Erythroblast (primary cell): Measurements from ENCODE around the gene SLC25A31.

ENCODE experiments used
- DNase-seq, 2 experiments: peaks; one replicate each; lab custom pipeline; 2025; lab: John Stamatoyannopoulos, UW
- GATA1 ChIP-seq: IDR thresholded peaks from 2 replicates; pipeline ENCODE4 v1.6.1; 2011; ENCODE audit warnings: low read depth, mild to moderate bottlenecking, control low read depth, low read length, moderate library complexity
- POLR2A ChIP-seq: IDR thresholded peaks from 2 replicates; pipeline ENCODE4 v1.6.1; 2011; ENCODE audit warnings: mild to moderate bottlenecking, low read length

Gene SLC25A31

GRCh38 chr4:127756906-127757305, 26.7 kb downstream of the SLC25A31 start:
- no peak for DNase-seq
- TF ChIP-seq GATA1 (no peak), POLR2A (no peak)

GRCh38 chr4:127759228-127759820, 29.1 kb downstream of the SLC25A31 start:
- no peak for DNase-seq
- no peak for TF ChIP-seq POLR2A
- no peak for TF ChIP-seq GATA1

- TF ChIP-seq POLR2A (no peak), GATA1 (no peak)
- DNase-seq, result no peak
Measured at GRCh38 chr4:127759893-127760292, 29.7 kb downstream of the SLC25A31 start.

GRCh38 chr4:127771535-127772275, 41.5 kb downstream of the SLC25A31 start:
- DNase-seq, result no peak
- TF ChIP-seq POLR2A (no peak), GATA1 (no peak)

GRCh38 chr4:127772769-127773671, 42.8 kb downstream of the SLC25A31 start:
- no peak for TF ChIP-seq POLR2A
- TF ChIP-seq GATA1, result no peak
- DNase-seq, result peak in 1 of 2 experiments; percentile 33

- DNase-seq, result no peak
- TF ChIP-seq GATA1, result no peak
Measured at GRCh38 chr4:127775843-127776242, 45.6 kb downstream of the SLC25A31 start.

- no peak for TF ChIP-seq GATA1
- no peak for DNase-seq
Measured at GRCh38 chr4:127776620-127777019, 46.4 kb downstream of the SLC25A31 start.

GRCh38 chr4:127777487-127777886, 47.3 kb downstream of the SLC25A31 start:
- DNase-seq, result no peak
- no peak for TF ChIP-seq GATA1

- TF ChIP-seq POLR2A (no peak), GATA1 (no peak)
- peak in 1 of 2 experiments; percentile 4 for DNase-seq
Measured at GRCh38 chr4:127778102-127778501, 47.9 kb downstream of the SLC25A31 start.

GRCh38 chr4:127780598-127780997, 50.4 kb downstream of the SLC25A31 start:
- TF ChIP-seq GATA1 (no peak), POLR2A (no peak)

GRCh38 chr4:127781300-127782024, 51.3 kb downstream of the SLC25A31 start:
- peak in 1 of 2 experiments; percentile 80 for DNase-seq
- TF ChIP-seq GATA1 (no peak), POLR2A (no peak)

More at GRCh38 chr4:127780598-127780997, 50.4 kb downstream of the SLC25A31 start:
- no peak for DNase-seq

GRCh38 chr4:127782025-127782274, 51.8 kb downstream of the SLC25A31 start:
- DNase-seq, result peak; percentile 90 to 92
- TF ChIP-seq POLR2A, result no peak
- TF ChIP-seq GATA1, result no peak

GRCh38 chr4:127782275-127783025, 52.2 kb downstream of the SLC25A31 start, which contains the start of gene HSPA4L:
Gene HSPA4L (plus strand): TSS chr4:127782322. CDS start chr4:127782551, 229 bp downstream.
- TF ChIP-seq POLR2A (peak; percentile 95), GATA1 (no peak)
- DNase-seq, result peak; percentile 87 to 89
